Suprapubic skin (tissue), 4 donors: Measurements from ENCODE around the gene SCGB3A1. TPM values are rescaled to one million over a fixed set of nuclear protein-coding genes. Genes with fewer than 3 reads are reported as not detected.

ENCODE experiments used
- DNase-seq, 2 donors: peaks; one replicate each; pipeline ENCODE4 v3.0.0-alpha.2; 2019; ENCODE audit warnings: low spot score in 2 of 2
- H3K27ac ChIP-seq: fragments of 200-600 bp; sonication (generic); one replicate; pipeline ENCODE4 v1.5.1; 2019
- H3K27me3 ChIP-seq: fragments of 200-600 bp; sonication (generic); one replicate; pipeline ENCODE4 v1.5.1; 2019
- H3K36me3 ChIP-seq: fragments of 200-600 bp; sonication (generic); one replicate; pipeline ENCODE4 v1.5.1; 2019
- H3K4me1 ChIP-seq: fragments of 200-600 bp; sonication (generic); one replicate; pipeline ENCODE4 v1.5.1; 2019
- H3K4me3 ChIP-seq: fragments of 200-600 bp; sonication (generic); one replicate; pipeline ENCODE4 v1.5.1; 2019; ENCODE audit warnings: mild to moderate bottlenecking
- H3K9me3 ChIP-seq: fragments of 200-600 bp; sonication (generic); one replicate; pipeline ENCODE4 v1.5.1; 2019
- CTCF ChIP-seq, 2 donors: fragments of 200-600 bp in 1 of 2; fragments of 450-650 bp in 1 of 2; sonication (generic) in 1 of 2; IDR thresholded peaks; one replicate each; pipeline ENCODE4 v1.5.1; 2016 to 2019; ENCODE audit warnings: antibody characterized with exemption in 2 of 2, mild to moderate bottlenecking in 1 of 2, moderate library complexity in 1 of 2
- EP300 ChIP-seq: sonication (generic); formaldehyde crosslinking; IDR thresholded peaks from one replicate; pipeline ENCODE4 v1.6.1; 2017; ENCODE audit warnings: antibody characterized with exemption
- POLR2A ChIP-seq, 2 donors: fragments of 450-650 bp; IDR thresholded peaks; one replicate each; pipeline ENCODE4 v1.6.1; 2017; ENCODE audit warnings: antibody characterized with exemption in 2 of 2, mild to moderate bottlenecking in 2 of 2, moderate library complexity in 2 of 2
- POLR2AphosphoS5 ChIP-seq, 3 donors: sonication (generic); formaldehyde crosslinking; IDR thresholded peaks; one replicate each; pipeline ENCODE4 v1.6.1; 2017; ENCODE audit warnings: antibody characterized with exemption in 3 of 3
- WGBS: methylation state at CpG from one replicate; pipeline ENCODE4 v1.1.5; 2018; 5-methylcytosine and 5-hydroxymethylcytosine counted together
- total RNA-seq, 4 donors: library from RNA; depleted of rRNA; stranded (reverse); fragments of >200 nt; gene quantifications; one replicate each; pipeline ENCODE4 v1.1.0, GENCODE V29; 2016

SCGB3A1 gene
- 1 to 10 TPM in 3 of 4 donors, not detected in 1; 2.2 to 7.8 (median 4.1) TPM for total RNA-seq

DNA sequence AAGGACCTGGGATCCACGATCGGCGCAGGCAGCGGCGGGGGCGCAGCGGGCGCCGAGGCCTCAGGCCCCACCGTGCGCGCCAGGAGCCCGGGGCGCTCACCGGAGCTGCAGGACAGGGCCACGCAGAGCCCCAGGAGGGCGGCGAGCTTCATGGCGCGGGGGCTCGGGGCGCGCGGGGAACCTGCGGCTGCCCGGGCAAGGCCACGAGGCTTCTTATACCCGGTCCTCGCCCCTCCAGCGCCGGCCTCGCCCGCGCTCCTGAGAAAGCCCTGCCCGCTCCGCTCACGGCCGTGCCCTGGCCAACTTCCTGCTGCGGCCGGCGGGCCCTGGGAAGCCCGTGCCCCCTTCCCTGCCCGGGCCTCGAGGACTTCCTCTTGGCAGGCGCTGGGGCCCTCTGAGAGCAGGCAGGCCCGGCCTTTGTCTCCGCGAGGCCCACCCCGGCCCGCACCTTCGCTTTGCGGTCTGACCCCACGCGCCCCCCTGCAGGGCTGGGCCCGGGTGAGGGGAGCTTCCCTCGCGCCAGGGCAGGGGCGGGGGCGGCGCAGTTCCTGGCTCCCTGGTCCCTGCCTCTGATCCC lies at the start of gene SCGB3A1:
Gene SCGB3A1, minus strand, starts transcription at position 189 of the 577 bp plus-strand sequence. Its CDS starts 37 bp downstream, at position 152.
- H3K36me3 ChIP-seq, result no peaks in the 10 kb centered on the region
- H3K4me3 ChIP-seq, result peak within 1 kb of the TSS; percentile 34
- H3K27ac ChIP-seq, result no peak within 1 kb of the TSS
- 19% methylated on average over 5 of the region's 60 CpGs for WGBS
- TF ChIP-seq POLR2AphosphoS5 (IDR thresholded peaks at IDR 0.05) (no peak), CTCF (IDR thresholded peaks at IDR 0.05) (no peak), POLR2A (IDR thresholded peaks at IDR 0.05) (no peak), EP300 (no peak)
- no peaks in the 10 kb centered on the region for H3K9me3 ChIP-seq
- no peak for DNase-seq
- H3K27me3 ChIP-seq, result peaks cover 61% of the 10 kb centered on the region
- H3K4me1 ChIP-seq, result peaks cover 15% of the 10 kb centered on the region

GRCh38 chr5:180640611-180640860 lies 49.2 kb upstream of the SCGB3A1 start:
- Histone ChIP-seq H3K4me1 (no peaks in the 10 kb centered on the region), H3K27me3 (peaks cover 45% of the 10 kb centered on the region), H3K9me3 (no peaks in the 10 kb centered on the region), H3K27ac (no peak overlapping the region), H3K4me3 (no peak overlapping the region), H3K36me3 (no peaks in the 10 kb centered on the region)
- TF ChIP-seq EP300 (no peak), POLR2AphosphoS5 (IDR thresholded peaks at IDR 0.05) (no peak), POLR2A (IDR thresholded peaks at IDR 0.05) (no peak), CTCF (IDR thresholded peaks at IDR 0.05) (no peak)
- 50% methylated on average over 6 of the region's 6 CpGs for WGBS
- peak; percentile 59 to 64 for DNase-seq

DNA sequence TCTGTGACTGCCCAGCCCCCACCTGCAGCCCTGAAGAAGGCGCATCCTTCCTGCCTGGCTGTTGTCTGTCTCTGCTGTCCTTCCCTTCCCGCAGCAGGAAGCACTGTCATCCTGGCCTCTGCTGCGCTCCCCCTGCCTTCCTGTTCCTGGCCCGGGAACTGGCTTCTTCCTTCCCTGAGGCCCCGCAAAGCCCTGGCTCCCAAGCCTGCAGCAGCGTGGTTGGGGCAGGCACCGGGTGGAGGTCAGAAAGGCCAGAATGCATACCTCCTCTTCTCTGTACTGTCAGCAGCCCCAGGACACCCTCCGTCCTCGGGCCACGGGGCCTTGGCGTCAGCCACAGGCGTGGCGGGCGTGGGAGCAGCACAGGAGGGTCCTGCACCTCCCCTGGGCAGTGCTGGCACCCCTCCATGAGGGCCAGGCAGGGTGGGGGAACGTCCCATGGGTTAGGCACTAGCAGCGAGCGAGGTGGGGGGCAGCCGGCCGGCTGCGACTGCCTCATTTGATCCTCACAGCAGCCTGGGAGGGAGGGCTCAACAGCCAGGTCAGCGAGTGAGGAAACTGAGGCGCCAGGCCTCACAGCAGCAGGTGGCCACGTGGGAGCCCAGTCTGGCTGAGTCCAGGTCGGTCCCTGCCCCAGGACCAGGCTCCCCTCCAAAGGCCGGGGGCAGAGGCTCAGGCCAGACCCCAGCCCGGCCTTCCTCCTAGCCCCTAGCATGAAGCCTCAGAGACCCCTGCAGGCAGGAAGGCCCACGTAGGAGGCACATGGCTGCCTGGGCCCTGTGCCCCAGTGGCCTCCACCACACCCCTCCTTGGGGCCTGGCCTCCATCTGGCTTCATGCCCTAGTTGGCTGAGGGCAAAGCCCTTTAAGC lies 48.7 kb upstream of the SCGB3A1 start:
- H3K9me3 ChIP-seq, result no peaks in the 10 kb centered on the region
- 32% methylated on average over 5 of the region's 27 CpGs for WGBS
- peaks cover 40% of the 10 kb centered on the region for H3K27me3 ChIP-seq
- no peak overlapping the region for H3K27ac ChIP-seq
- H3K4me3 ChIP-seq, result no peak overlapping the region
- peak; percentile 70 to 78 for DNase-seq
- no peaks in the 10 kb centered on the region for H3K4me1 ChIP-seq
- H3K36me3 ChIP-seq, result no peaks in the 10 kb centered on the region
- TF ChIP-seq EP300 (no peak), POLR2AphosphoS5 (IDR thresholded peaks at IDR 0.05) (no peak), POLR2A (IDR thresholded peaks at IDR 0.05) (no peak), CTCF (IDR thresholded peaks at IDR 0.05) (no peak)

DNA sequence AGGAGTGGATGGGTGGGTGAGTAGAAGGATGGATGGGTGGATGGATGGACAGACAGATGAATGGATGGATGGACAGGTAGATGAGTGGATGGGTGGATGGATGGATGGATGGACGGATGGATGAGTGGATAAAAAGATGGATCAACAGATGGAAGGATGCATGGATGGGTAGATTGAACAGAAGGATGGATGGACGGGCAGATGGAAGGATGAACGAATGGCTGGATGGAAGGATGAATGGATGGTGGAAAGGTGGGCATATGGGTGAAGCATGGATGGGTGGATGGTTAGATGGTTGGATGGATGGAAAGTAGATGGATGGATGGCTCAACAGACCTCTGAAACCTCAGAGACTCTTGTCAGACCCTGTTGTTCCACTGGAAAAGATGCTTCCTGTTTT lies 48.0 kb upstream of the SCGB3A1 start:
- 64% methylated on average over 3 of the region's 3 CpGs for WGBS
- no peak overlapping the region for H3K4me3 ChIP-seq
- no peak for TF ChIP-seq POLR2AphosphoS5 (IDR thresholded peaks at IDR 0.05)
- TF ChIP-seq EP300, result no peak
- TF ChIP-seq POLR2A (IDR thresholded peaks at IDR 0.05), result no peak
- TF ChIP-seq CTCF (IDR thresholded peaks at IDR 0.05), result no peak

GRCh38 chr5:180637962-180638680 lies 46.8 kb upstream of the SCGB3A1 start:
- no peaks in the 10 kb centered on the region for H3K9me3 ChIP-seq
- H3K36me3 ChIP-seq, result no peaks in the 10 kb centered on the region
- peaks cover 24% of the 10 kb centered on the region for H3K27me3 ChIP-seq
- WGBS, result 58% methylated on average over 20 of the region's 20 CpGs
- H3K4me3 ChIP-seq, result no peak overlapping the region
- no peak for TF ChIP-seq POLR2AphosphoS5 (IDR thresholded peaks at IDR 0.05)
- no peak for TF ChIP-seq POLR2A (IDR thresholded peaks at IDR 0.05)
- TF ChIP-seq EP300, result no peak
- no peak for TF ChIP-seq CTCF (IDR thresholded peaks at IDR 0.05)
- H3K4me1 ChIP-seq, result no peaks in the 10 kb centered on the region
- H3K27ac ChIP-seq, result no peak overlapping the region
- peak in 1 of 2 donors; percentile 33 for DNase-seq

More for the DNA sequence above, 48.0 kb upstream of the SCGB3A1 start:
- no peak overlapping the region for H3K27ac ChIP-seq
- no peak for DNase-seq
- no peaks in the 10 kb centered on the region for H3K36me3 ChIP-seq
- no peaks in the 10 kb centered on the region for H3K9me3 ChIP-seq
- peaks cover 33% of the 10 kb centered on the region for H3K27me3 ChIP-seq
- H3K4me1 ChIP-seq, result no peaks in the 10 kb centered on the region
